Prostate gland (tissue), 2 donors: ENCODE results near the gene IGHMBP2.

Experiments used
- POLR2A ChIP-seq: fragments of 450-650 bp; IDR thresholded peaks from one replicate; pipeline ENCODE4 v1.6.1; 2016; ENCODE audit warnings: antibody characterized with exemption, mild to moderate bottlenecking
- POLR2AphosphoS5 ChIP-seq: sonication (generic); formaldehyde crosslinking; IDR thresholded peaks from one replicate; pipeline ENCODE4 v1.6.1; 2017; ENCODE audit warnings: antibody characterized with exemption
- TF ChIP-seq, protein P1 (sequence below), 4 experiments: fragments of 200-600 bp in 2 of 4; fragments of 450-650 bp in 2 of 4; sonication (generic) in 2 of 4; IDR thresholded peaks; 1 replicate in 3 of 4; 2 replicates in 1 of 4; pipeline ENCODE4 v1.5.1; 2016 to 2019; ENCODE audit warnings: antibody characterized with exemption in 4 of 4, mild to moderate bottlenecking in 2 of 4, moderate library complexity in 2 of 4

DNA sequence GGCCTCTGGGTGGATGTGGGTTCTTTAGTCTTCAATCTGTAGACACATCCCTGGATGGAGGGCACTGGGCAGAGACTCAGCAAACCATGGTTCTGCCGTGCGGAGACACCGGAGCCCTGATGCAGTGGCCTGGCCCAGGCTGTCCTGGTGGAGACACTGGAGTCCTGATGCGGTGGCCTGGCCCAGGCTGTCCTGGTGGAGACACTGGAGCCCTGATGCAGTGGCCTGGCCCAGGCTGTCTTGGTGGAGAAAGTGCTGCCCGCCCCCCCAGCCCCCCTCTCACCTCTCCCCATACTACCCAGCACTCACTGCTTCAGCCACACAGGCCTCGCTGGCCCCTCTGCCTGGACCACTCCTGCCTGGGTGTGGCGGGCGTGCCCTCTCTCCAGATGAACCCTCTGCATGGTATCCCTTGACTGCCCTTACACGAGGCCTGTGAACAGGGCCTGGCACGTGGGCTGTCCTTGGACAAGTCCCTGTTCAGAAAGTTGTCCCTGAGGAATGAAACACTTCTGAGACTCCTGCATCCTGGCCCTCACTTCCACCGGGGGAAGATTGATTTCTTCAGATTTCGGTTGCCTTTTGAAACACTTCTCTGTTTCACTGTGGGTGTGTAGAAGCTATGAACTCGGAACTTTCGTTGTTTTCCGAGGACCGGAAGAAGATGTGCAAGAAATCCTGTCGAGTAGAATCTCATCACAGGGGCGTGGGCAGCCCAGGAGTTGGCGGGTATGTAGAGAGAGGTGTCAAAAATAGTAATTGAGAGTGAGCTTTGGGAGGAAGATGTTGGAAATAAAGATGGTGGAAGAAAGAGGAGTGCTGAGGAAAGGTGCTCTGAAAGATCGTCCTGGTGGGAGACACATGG lies 26.2 kb downstream of the IGHMBP2 start:
- TF ChIP-seq, protein P1, sequence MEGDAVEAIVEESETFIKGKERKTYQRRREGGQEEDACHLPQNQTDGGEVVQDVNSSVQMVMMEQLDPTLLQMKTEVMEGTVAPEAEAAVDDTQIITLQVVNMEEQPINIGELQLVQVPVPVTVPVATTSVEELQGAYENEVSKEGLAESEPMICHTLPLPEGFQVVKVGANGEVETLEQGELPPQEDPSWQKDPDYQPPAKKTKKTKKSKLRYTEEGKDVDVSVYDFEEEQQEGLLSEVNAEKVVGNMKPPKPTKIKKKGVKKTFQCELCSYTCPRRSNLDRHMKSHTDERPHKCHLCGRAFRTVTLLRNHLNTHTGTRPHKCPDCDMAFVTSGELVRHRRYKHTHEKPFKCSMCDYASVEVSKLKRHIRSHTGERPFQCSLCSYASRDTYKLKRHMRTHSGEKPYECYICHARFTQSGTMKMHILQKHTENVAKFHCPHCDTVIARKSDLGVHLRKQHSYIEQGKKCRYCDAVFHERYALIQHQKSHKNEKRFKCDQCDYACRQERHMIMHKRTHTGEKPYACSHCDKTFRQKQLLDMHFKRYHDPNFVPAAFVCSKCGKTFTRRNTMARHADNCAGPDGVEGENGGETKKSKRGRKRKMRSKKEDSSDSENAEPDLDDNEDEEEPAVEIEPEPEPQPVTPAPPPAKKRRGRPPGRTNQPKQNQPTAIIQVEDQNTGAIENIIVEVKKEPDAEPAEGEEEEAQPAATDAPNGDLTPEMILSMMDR (IDR thresholded peaks at IDR 0.05) = no peak
- no peak for TF ChIP-seq POLR2A
- TF ChIP-seq POLR2AphosphoS5 = no peak
